Ishikawa (cell line): ENCODE data around the gene UFSP2.

Experiments used
- EP300 ChIP-seq: IDR thresholded peaks from 2 replicates; pipeline ENCODE4 v1.6.1; 2012; ENCODE audit warnings: borderline replicate concordance
- NFIC ChIP-seq: IDR thresholded peaks from 2 replicates; pipeline ENCODE4 v1.6.1; 2012
- TF ChIP-seq, protein P1 (sequence below): IDR thresholded peaks from 2 replicates; pipeline ENCODE4 v1.6.1; 2012; ENCODE audit warnings: low read depth, mild to moderate bottlenecking
- TF ChIP-seq, protein P2 (sequence below): IDR thresholded peaks from 2 replicates; pipeline ENCODE4 v1.6.1; 2012
- TF ChIP-seq, protein P3 (sequence below): IDR thresholded peaks from 2 replicates; pipeline ENCODE4 v1.6.1; 2012

DNA sequence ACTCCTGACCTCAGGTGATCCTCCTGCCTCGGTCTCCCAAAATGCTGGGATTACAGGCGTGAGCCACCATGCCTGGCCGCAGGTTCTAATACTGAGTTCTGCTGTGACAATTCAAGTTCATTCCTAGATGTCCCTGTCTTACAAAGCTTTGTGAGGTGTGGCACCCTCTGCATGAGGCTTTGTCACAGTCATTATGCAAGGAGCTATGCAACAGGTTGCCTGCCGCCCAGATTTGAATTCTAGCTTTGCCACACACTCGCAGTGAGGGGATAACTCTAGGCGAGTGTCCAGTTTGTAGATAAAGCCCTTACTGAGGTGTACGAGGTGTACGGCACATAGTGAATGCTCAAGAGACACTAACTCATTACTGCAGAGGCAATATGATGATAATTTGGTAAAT is 42.2 kb upstream of the UFSP2 start:
- no peak for TF ChIP-seq NFIC
- TF ChIP-seq EP300, result no peak
- TF ChIP-seq, protein P1, sequence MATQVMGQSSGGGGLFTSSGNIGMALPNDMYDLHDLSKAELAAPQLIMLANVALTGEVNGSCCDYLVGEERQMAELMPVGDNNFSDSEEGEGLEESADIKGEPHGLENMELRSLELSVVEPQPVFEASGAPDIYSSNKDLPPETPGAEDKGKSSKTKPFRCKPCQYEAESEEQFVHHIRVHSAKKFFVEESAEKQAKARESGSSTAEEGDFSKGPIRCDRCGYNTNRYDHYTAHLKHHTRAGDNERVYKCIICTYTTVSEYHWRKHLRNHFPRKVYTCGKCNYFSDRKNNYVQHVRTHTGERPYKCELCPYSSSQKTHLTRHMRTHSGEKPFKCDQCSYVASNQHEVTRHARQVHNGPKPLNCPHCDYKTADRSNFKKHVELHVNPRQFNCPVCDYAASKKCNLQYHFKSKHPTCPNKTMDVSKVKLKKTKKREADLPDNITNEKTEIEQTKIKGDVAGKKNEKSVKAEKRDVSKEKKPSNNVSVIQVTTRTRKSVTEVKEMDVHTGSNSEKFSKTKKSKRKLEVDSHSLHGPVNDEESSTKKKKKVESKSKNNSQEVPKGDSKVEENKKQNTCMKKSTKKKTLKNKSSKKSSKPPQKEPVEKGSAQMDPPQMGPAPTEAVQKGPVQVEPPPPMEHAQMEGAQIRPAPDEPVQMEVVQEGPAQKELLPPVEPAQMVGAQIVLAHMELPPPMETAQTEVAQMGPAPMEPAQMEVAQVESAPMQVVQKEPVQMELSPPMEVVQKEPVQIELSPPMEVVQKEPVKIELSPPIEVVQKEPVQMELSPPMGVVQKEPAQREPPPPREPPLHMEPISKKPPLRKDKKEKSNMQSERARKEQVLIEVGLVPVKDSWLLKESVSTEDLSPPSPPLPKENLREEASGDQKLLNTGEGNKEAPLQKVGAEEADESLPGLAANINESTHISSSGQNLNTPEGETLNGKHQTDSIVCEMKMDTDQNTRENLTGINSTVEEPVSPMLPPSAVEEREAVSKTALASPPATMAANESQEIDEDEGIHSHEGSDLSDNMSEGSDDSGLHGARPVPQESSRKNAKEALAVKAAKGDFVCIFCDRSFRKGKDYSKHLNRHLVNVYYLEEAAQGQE, result no peak
- TF ChIP-seq, protein P2, sequence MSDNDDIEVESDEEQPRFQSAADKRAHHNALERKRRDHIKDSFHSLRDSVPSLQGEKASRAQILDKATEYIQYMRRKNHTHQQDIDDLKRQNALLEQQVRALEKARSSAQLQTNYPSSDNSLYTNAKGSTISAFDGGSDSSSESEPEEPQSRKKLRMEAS, result no peak
- TF ChIP-seq, protein P3, sequence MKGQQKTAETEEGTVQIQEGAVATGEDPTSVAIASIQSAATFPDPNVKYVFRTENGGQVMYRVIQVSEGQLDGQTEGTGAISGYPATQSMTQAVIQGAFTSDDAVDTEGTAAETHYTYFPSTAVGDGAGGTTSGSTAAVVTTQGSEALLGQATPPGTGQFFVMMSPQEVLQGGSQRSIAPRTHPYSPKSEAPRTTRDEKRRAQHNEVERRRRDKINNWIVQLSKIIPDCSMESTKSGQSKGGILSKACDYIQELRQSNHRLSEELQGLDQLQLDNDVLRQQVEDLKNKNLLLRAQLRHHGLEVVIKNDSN, result no peak
